GM18909 (cell line): Measurements from ENCODE around the gene SPTBN1.

Source experiments
- ATAC-seq: cut with Tn5 transposase; IDR thresholded peaks from one replicate; pipeline ENCODE4 v1.9.1; 2021; ENCODE audit warnings: mild to moderate bottlenecking; ENCODE audit not compliant: unreplicated experiment, poor library complexity

SPTBN1 gene

GRCh38 chr2:54638774-54639187, 182.7 kb downstream of the SPTBN1 start:
- no peak for ATAC-seq

GRCh38 chr2:54639609-54640008, 183.5 kb downstream of the SPTBN1 start:
- ATAC-seq, result no peak

- no peak for ATAC-seq
Measured at GRCh38 chr2:54640834-54641540, 184.9 kb downstream of the SPTBN1 start.

GRCh38 chr2:54641988-54642387, 185.9 kb downstream of the SPTBN1 start:
- no peak for ATAC-seq

GRCh38 chr2:54642677-54643430, 186.7 kb downstream of the SPTBN1 start:
- no peak for ATAC-seq

- no peak for ATAC-seq
Measured at GRCh38 chr2:54644236-54644635, 188.1 kb downstream of the SPTBN1 start.

GRCh38 chr2:54646170-54646927, 190.2 kb downstream of the SPTBN1 start:
- no peak for ATAC-seq

- ATAC-seq, result no peak
Measured at GRCh38 chr2:54648256-54648655, 192.1 kb downstream of the SPTBN1 start.

GRCh38 chr2:54649191-54649590, 193.1 kb downstream of the SPTBN1 start:
- ATAC-seq, result no peak

GRCh38 chr2:54649633-54650032, 193.5 kb downstream of the SPTBN1 start:
- no peak for ATAC-seq

- ATAC-seq, result no peak
Measured at GRCh38 chr2:54650612-54651011, 194.5 kb downstream of the SPTBN1 start.

GRCh38 chr2:54651291-54651690, 195.2 kb downstream of the SPTBN1 start:
- no peak for ATAC-seq

GRCh38 chr2:54652540-54652939, 196.4 kb downstream of the SPTBN1 start:
- peak; percentile 93 for ATAC-seq

- no peak for ATAC-seq
Measured at GRCh38 chr2:54653572-54654204, 197.6 kb downstream of the SPTBN1 start.

GRCh38 chr2:54655046-54655809, 199.1 kb downstream of the SPTBN1 start:
- no peak for ATAC-seq

GRCh38 chr2:54656863-54657262, 200.7 kb downstream of the SPTBN1 start:
- no peak for ATAC-seq

- ATAC-seq, result peak; percentile 55
Measured at GRCh38 chr2:54657664-54658083, 201.5 kb downstream of the SPTBN1 start.

GRCh38 chr2:54658564-54659071, 202.5 kb downstream of the SPTBN1 start:
- no peak for ATAC-seq

GRCh38 chr2:54659527-54659926, 203.4 kb downstream of the SPTBN1 start:
- no peak for ATAC-seq

GRCh38 chr2:54660752-54661151, 204.6 kb downstream of the SPTBN1 start:
- no peak for ATAC-seq
